MM.1S (cell line): ENCODE results near the gene CALHM3.
"Not testable (repeated sequence)": the region's sequence is repeated elsewhere in the genome, so short reads cannot be mapped to it uniquely, and the experiment has no call there.

Source experiments
- DNase-seq: peaks from one replicate; pipeline ENCODE4 v3.0.0-alpha.2; 2015
- H2AFZ ChIP-seq: fragments of 300-600 bp; sonication (generic); 2 replicates; pipeline ENCODE4 v1.6.0; 2016; ENCODE audit warnings: antibody characterized with exemption, low read length
- H3F3A ChIP-seq: fragments of 300-600 bp; sonication (generic); 2 replicates; pipeline ENCODE4 v1.6.1; 2016; ENCODE audit warnings: mild to moderate bottlenecking, antibody characterized with exemption, low read length, moderate library complexity, mixed read lengths; ENCODE audit not compliant: insufficient read depth
- H3K27ac ChIP-seq: fragments of 300-600 bp; sonication (generic); 2 replicates; pipeline ENCODE4 v1.5.1; 2016; ENCODE audit warnings: mild to moderate bottlenecking, low read length
- H3K27me3 ChIP-seq: fragments of 300-600 bp; sonication (generic); replicated peaks from 2 replicates; pipeline ENCODE4 v1.6.0; 2016; ENCODE audit warnings: low read length; ENCODE audit not compliant: insufficient read depth
- H3K36me3 ChIP-seq: fragments of 300-600 bp; sonication (generic); replicated peaks from 2 replicates; pipeline ENCODE4 v1.6.1; 2016; ENCODE audit warnings: mild to moderate bottlenecking, low read length, mixed read lengths; ENCODE audit not compliant: insufficient read depth
- H3K4me1 ChIP-seq: fragments of 300-600 bp; sonication (generic); 2 replicates; pipeline ENCODE4 v1.6.1; 2016; ENCODE audit warnings: low read length, mixed read lengths
- H3K4me2 ChIP-seq: fragments of 300-600 bp; sonication (generic); 2 replicates; pipeline ENCODE4 v1.6.0; 2016; ENCODE audit warnings: low read depth, low read length
- H3K4me3 ChIP-seq: fragments of 300-600 bp; sonication (generic); 2 replicates; pipeline ENCODE4 v1.5.1; 2016; ENCODE audit warnings: low read length, mixed read lengths
- H3K79me2 ChIP-seq: fragments of 300-600 bp; sonication (generic); 2 replicates; pipeline ENCODE4 v1.6.1; 2016; ENCODE audit warnings: mixed run types, low read length, mixed read lengths
- H3K9ac ChIP-seq: fragments of 300-600 bp; sonication (generic); 2 replicates; pipeline ENCODE4 v1.6.1; 2016; ENCODE audit warnings: low read length, mixed read lengths
- H3K9me2 ChIP-seq: fragments of 300-600 bp; sonication (generic); replicated peaks from 2 replicates; pipeline ENCODE4 v1.6.1; 2016; ENCODE audit warnings: mild to moderate bottlenecking, low read length, mixed read lengths; ENCODE audit not compliant: insufficient read depth
- H3K9me3 ChIP-seq: fragments of 300-600 bp; sonication (generic); replicated peaks from 2 replicates; pipeline ENCODE4 v1.6.1; 2016; ENCODE audit warnings: mild to moderate bottlenecking, low read length, mixed read lengths; ENCODE audit not compliant: insufficient read depth
- H4K20me1 ChIP-seq: fragments of 300-600 bp; sonication (generic); 2 replicates; pipeline ENCODE4 v1.6.1; 2016; ENCODE audit warnings: mild to moderate bottlenecking, low read length, moderate library complexity, mixed read lengths; ENCODE audit not compliant: insufficient read depth
- EZH2 ChIP-seq: fragments of 300-600 bp; sonication (generic); optimal IDR thresholded peaks from 2 replicates; pipeline ENCODE3; 2017; ENCODE audit warnings: low read depth, mild to moderate bottlenecking, antibody characterized with exemption, low read length, mixed read lengths
- EZH2phosphoT487 ChIP-seq: fragments of 300-600 bp; sonication (generic); IDR thresholded peaks from 2 replicates; pipeline ENCODE4 v1.6.1; 2018; ENCODE audit warnings: antibody characterized with exemption, low read length
- TF ChIP-seq, protein P1 (sequence below): fragments of 300-600 bp; sonication (generic); IDR thresholded peaks from 2 replicates; pipeline ENCODE4 v1.5.1; 2016; ENCODE audit warnings: antibody characterized with exemption, low read length, mixed read lengths

The CALHM3 gene

GRCh38 chr10:103523683-103524082, 44.6 kb upstream of the CALHM3 start:
- Histone ChIP-seq H3K9me2 (no peaks in the 10 kb centered on the region), H3K27ac (no peak overlapping the region), H3K4me1 (no peaks in the 10 kb centered on the region), H3K79me2 (no peaks in the 10 kb centered on the region), H4K20me1 (no peaks in the 10 kb centered on the region), H3K4me2 (no peak overlapping the region), H2AFZ (no peak overlapping the region), H3K9me3 (no peaks in the 10 kb centered on the region), H3K9ac (no peak overlapping the region), H3F3A (no peaks in the 10 kb centered on the region), H3K36me3 (no peaks in the 10 kb centered on the region), H3K4me3 (no peak overlapping the region), H3K27me3 (no peaks in the 10 kb centered on the region)
- TF ChIP-seq EZH2phosphoT487 (no peak), EZH2 (no peak)
- TF ChIP-seq, protein P1, sequence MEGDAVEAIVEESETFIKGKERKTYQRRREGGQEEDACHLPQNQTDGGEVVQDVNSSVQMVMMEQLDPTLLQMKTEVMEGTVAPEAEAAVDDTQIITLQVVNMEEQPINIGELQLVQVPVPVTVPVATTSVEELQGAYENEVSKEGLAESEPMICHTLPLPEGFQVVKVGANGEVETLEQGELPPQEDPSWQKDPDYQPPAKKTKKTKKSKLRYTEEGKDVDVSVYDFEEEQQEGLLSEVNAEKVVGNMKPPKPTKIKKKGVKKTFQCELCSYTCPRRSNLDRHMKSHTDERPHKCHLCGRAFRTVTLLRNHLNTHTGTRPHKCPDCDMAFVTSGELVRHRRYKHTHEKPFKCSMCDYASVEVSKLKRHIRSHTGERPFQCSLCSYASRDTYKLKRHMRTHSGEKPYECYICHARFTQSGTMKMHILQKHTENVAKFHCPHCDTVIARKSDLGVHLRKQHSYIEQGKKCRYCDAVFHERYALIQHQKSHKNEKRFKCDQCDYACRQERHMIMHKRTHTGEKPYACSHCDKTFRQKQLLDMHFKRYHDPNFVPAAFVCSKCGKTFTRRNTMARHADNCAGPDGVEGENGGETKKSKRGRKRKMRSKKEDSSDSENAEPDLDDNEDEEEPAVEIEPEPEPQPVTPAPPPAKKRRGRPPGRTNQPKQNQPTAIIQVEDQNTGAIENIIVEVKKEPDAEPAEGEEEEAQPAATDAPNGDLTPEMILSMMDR: no peak
- DNase-seq: no peak

DNA sequence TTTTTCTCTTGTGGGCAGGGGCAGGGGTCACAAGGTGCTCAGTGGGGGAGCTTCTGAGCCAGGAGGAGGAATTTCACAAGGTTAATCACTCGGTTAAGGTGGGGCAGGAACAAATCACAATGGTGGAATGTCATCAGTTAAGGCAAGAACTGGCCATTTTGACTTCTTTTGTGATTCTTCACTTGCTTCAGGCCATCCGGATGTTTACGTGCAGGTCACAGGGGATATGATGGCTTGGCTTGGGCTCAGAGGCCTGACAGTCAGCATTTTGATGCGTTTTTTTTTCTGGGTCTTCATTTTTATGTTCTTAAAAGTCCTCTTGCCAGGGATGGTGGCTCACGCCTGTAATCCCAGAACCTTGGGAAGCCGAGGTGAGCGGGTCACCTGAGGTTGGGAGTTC, 43.0 kb upstream of the CALHM3 start:
- not testable (repeated sequence) for H2AFZ ChIP-seq, H3K27ac ChIP-seq, H3K79me2 ChIP-seq, H3K4me3 ChIP-seq, DNase-seq, H3K4me1 ChIP-seq, H3F3A ChIP-seq, H4K20me1 ChIP-seq, H3K4me2 ChIP-seq, H3K27me3 ChIP-seq, H3K9me2 ChIP-seq, H3K36me3 ChIP-seq, H3K9ac ChIP-seq, H3K9me3 ChIP-seq

- no peak overlapping the region for H3K27ac ChIP-seq
- no peaks in the 10 kb centered on the region for H3K79me2 ChIP-seq
- no peaks in the 10 kb centered on the region for H4K20me1 ChIP-seq
- TF ChIP-seq EZH2phosphoT487: no peak
- TF ChIP-seq EZH2: no peak
- TF ChIP-seq, protein P1: no peak
- no peaks in the 10 kb centered on the region for H3K36me3 ChIP-seq
- peaks cover 3% of the 10 kb centered on the region for H3F3A ChIP-seq
- no peak overlapping the region for H3K4me2 ChIP-seq
- no peak overlapping the region for H3K4me3 ChIP-seq
- no peaks in the 10 kb centered on the region for H3K9me3 ChIP-seq
- H3K4me1 ChIP-seq: peaks cover 10% of the 10 kb centered on the region
- H3K27me3 ChIP-seq: no peaks in the 10 kb centered on the region; the same call in 1 of the 2 replicates
- no peak overlapping the region for H3K9ac ChIP-seq
- H2AFZ ChIP-seq: no peak overlapping the region
- H3K9me2 ChIP-seq: no peaks in the 10 kb centered on the region
- no peak for DNase-seq
These were observed 40.8 kb upstream of the CALHM3 start for GRCh38 chr10:103519798-103520197.

DNA sequence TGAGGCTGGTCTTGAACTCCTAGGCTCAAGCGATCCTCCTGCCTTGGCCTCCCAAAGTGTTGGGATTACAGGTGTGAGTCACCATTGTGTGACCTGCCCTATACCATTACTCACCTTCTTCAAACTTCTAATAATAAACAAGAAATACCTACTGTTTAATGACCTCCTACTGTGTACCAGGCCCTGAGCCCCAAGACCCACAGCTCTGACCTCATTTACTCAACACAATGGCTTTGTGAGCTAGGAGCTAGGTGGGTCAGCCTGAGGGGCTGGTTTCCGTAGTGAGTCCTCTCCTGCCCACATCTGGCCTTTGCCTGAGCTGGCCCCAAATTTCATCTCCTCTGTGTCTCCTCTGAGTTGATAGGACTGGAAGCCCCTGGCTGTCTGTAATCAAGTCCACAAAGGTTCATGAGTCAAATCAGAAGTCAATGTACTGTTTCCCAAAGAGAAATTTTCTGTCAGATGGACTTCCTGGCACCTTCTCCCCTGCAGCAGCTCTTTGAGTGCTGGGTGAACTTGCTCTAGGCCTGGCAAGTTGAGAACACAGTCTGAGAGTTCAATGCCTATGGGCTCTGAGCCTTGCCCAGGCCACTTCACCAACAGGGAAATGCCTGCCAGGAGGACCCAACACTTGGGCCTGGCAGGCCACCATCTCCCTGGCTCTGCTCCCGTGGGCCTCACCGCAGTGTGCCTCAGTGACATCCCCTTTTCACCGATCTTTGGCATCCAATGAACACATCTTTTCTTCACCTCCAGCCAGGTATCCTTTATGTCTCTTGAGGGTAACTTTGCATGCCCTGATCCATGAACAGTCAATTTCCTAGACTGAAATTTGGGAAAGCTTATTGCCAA, 38.4 kb upstream of the CALHM3 start:
- H2AFZ ChIP-seq: no peak overlapping the region
- TF ChIP-seq, protein P1: no peak
- no peak for TF ChIP-seq EZH2
- TF ChIP-seq EZH2phosphoT487: no peak

More for the DNA sequence above, 38.4 kb upstream of the CALHM3 start:
- Histone ChIP-seq H3K4me2 (no peak overlapping the region), H3F3A (peaks cover 3% of the 10 kb centered on the region), H3K4me3 (no peak overlapping the region), H3K9me2 (no peaks in the 10 kb centered on the region), H3K4me1 (peaks cover 17% of the 10 kb centered on the region), H3K36me3 (no peaks in the 10 kb centered on the region), H3K79me2 (no peaks in the 10 kb centered on the region; the same call in 1 of the 2 replicates), H3K27me3 (peaks cover 14% of the 10 kb centered on the region; the same call in 1 of the 2 replicates), H3K9ac (no peak overlapping the region), H3K9me3 (no peaks in the 10 kb centered on the region), H3K27ac (no peak overlapping the region), H4K20me1 (no peaks in the 10 kb centered on the region)
- DNase-seq: no peak
